HG03432 (cell line): Measurements from ENCODE around the gene PCYT2.

Experiments used
- ATAC-seq: cut with Tn5 transposase; IDR thresholded peaks from one replicate; pipeline ENCODE4 v1.9.1; 2021; ENCODE audit warnings: mild to moderate bottlenecking, moderate library complexity; ENCODE audit not compliant: unreplicated experiment

Gene PCYT2

GRCh38 chr17:81927653-81928543 is 16.7 kb upstream of the PCYT2 start, which contains the start of gene MAFG:
TSS of gene MAFG (minus strand) at chr17:81927735. CDS start at chr17:81923185, 4,550 bp downstream.
- peak; percentile 68 for ATAC-seq

- no peak for ATAC-seq
These were observed 16.0 kb upstream of the PCYT2 start for GRCh38 chr17:81927152-81927652.

- peak; percentile 25 for ATAC-seq
These were observed 15.4 kb upstream of the PCYT2 start for GRCh38 chr17:81926451-81927151.

- no peak for ATAC-seq
These were observed 14.8 kb upstream of the PCYT2 start for GRCh38 chr17:81925860-81926450.

GRCh38 chr17:81924557-81925532 is 13.6 kb upstream of the PCYT2 start:
- no peak for ATAC-seq

GRCh38 chr17:81923302-81924260 is 12.4 kb upstream of the PCYT2 start:
- ATAC-seq = no peak

- ATAC-seq = no peak
These were observed 11.5 kb upstream of the PCYT2 start for GRCh38 chr17:81922566-81923301.

GRCh38 chr17:81921996-81922565 is 10.9 kb upstream of the PCYT2 start:
- ATAC-seq = no peak

GRCh38 chr17:81921537-81921862 is 10.3 kb upstream of the PCYT2 start:
- no peak for ATAC-seq

- no peak for ATAC-seq
These were observed 9.7 kb upstream of the PCYT2 start for GRCh38 chr17:81920612-81921536.

- no peak for ATAC-seq
These were observed 7.8 kb upstream of the PCYT2 start for GRCh38 chr17:81918832-81919545.

GRCh38 chr17:81918333-81918669 is 7.1 kb upstream of the PCYT2 start:
- ATAC-seq = peak; percentile 8

- ATAC-seq = peak; percentile 59
These were observed 6.5 kb upstream of the PCYT2 start, which contains the start of gene SIRT7 for GRCh38 chr17:81917565-81918332. TSS of gene SIRT7 (minus strand) at chr17:81918176. CDS start at chr17:81918131, 45 bp downstream.

GRCh38 chr17:81916234-81917001 is 5.2 kb upstream of the PCYT2 start:
- no peak for ATAC-seq

- ATAC-seq = no peak
These were observed 4.1 kb upstream of the PCYT2 start for GRCh38 chr17:81915331-81915730.
